ENCODE data around the gene NCAM2. TPM values are rescaled to one million over a fixed set of nuclear protein-coding genes. Genes with fewer than 3 reads are reported as not detected.

The NCAM2 gene
- total RNA-seq: 0.49 and 0.51 TPM in 2 replicates

GRCh38 chr21:20997636-20998455 is at the start of gene NCAM2:
TSS of gene NCAM2 (plus strand) at chr21:20998409.

Measured in mesangial cell (primary cell).